OCI-LY1 (cell line): Measurements from ENCODE around the gene RPL7A.
A peak's percentile ranks its signal among the peaks of the same experiment; 100 is the strongest.

ENCODE experiments used
- CTCF ChIP-seq: fragments of 200-600 bp; sonication (generic), shearing (Covaris generic); IDR thresholded peaks from 2 replicates; pipeline ENCODE4 v1.5.1; 2017; ENCODE audit warnings: mild to moderate bottlenecking, antibody characterized with exemption, low read length, moderate library complexity, mixed read lengths
- EZH2 ChIP-seq: fragments of 200-600 bp; sonication (generic), shearing (Covaris generic); IDR thresholded peaks from 2 replicates; pipeline ENCODE4 v1.8.0; 2017; ENCODE audit warnings: borderline replicate concordance, mixed run types, mild to moderate bottlenecking, antibody characterized with exemption, low read length, moderate library complexity, mixed read lengths

DNA sequence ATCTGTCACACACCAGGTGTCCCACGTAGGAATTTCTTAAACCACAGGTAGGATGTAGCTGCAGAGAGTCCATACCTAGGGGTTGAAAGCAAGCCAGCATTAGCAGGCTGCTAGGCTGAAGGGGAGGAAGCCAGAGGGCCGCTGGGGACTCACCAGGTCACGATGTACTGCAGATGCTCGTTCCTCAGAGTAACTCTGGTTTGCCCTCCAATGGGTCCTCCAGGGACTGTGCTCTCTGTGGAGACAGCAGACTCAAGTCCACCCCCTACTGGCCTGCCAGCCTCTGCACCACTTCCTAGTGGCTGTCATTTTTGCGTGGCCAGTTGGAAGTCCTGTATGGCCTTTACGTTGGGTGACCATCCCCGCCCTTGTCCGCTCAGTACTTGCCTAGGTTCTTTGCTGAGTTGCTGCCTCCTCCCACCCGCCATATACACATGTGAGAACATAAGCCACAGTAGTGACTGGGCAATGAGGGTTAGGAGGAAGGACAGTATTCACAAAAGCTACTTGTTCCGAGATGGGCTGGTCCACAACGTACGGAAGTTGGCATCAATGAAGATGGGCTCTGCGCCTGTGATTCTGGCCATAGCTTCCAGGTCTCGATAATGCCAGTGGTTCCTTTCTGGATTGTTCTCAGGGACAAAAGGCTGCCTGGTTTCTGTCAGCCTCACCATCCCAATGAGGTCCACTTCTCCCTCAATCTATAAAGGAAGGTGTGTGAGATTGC lies 4.1 kb downstream of the RPL7A start:
- TF ChIP-seq CTCF = peak; percentile 53
- TF ChIP-seq EZH2 = no peak
